HL-60 (cell line): ENCODE data around the gene CCDC120.

ENCODE experiments used
- CTCF ChIP-seq: IDR thresholded peaks from one replicate; pipeline ENCODE4 v1.5.1; 2011; ENCODE audit warnings: low read length, control low read depth, inconsistent platforms; ENCODE audit not compliant: insufficient read depth
- POLR2AphosphoS5 ChIP-seq: IDR thresholded peaks from 2 replicates; pipeline ENCODE4 v1.6.1; 2012; ENCODE audit warnings: low read depth

- TF ChIP-seq CTCF: no peak
- TF ChIP-seq POLR2AphosphoS5: no peak
Measured at GRCh38 chrX:49079489-49080428, 21.0 kb downstream of the CCDC120 start, which contains the start of gene WDR45.
